ENCODE data around the gene FOLH1.

GRCh38 chr11:49208006-49208721 is at the start of gene FOLH1:
- TF ChIP-seq CTCF (IDR thresholded peaks at IDR 0.05; ENCODE audit: low read depth, low read length, missing input control) (no peak), MAX (IDR thresholded peaks at IDR 0.05) (no peak), TAF1 (conservative IDR thresholded peaks at IDR 0.05) (peak; percentile 78), EGR1 (IDR thresholded peaks at IDR 0.05; ENCODE audit: low read depth in 2 of 2) (no peak), RAD21 (IDR thresholded peaks at IDR 0.05) (peak in 1 of 2 donors; percentile 41), REST (IDR thresholded peaks at IDR 0.05) (peak; percentile 70), SP1 (IDR thresholded peaks at IDR 0.05) (no peak), RXRA (IDR thresholded peaks at IDR 0.05) (peak in 1 of 2 donors; percentile 22), ATF3 (IDR thresholded peaks at IDR 0.05) (no peak), YY1 (IDR thresholded peaks at IDR 0.05) (peak; percentile 74), GABPA (IDR thresholded peaks at IDR 0.05 in 1 of 2, conservative IDR thresholded peaks at IDR 0.05 in 1 of 2) (peak in 1 of 2 donors; percentile 24), ZBTB33 (IDR thresholded peaks at IDR 0.05) (no peak), JUND (IDR thresholded peaks at IDR 0.05) (no peak), HNF4G (IDR thresholded peaks at IDR 0.05) (no peak)

Data from liver (tissue), 3 donors.